Osteoblast (primary cell): ENCODE data around the gene MED26. TPM values are rescaled to one million over a fixed set of nuclear protein-coding genes. Genes with fewer than 3 reads are reported as not detected.

Source experiments
- DNase-seq: peaks from one replicate; pipeline ENCODE4 v3.0.0; 2011; ENCODE audit warnings: low spot score, mixed read lengths; ENCODE audit not compliant: insufficient read length; ENCODE audit errors: missing footprints
- H2AFZ ChIP-seq: 2 replicates; pipeline ENCODE4 v1.6.0; 2011; ENCODE audit warnings: mild to moderate bottlenecking, low read length
- H3K27ac ChIP-seq: 2 replicates; pipeline ENCODE4 v1.5.1; 2011; ENCODE audit warnings: mild to moderate bottlenecking, low read depth, low read length, moderate library complexity
- H3K27me3 ChIP-seq: 2 replicates; pipeline ENCODE4 v1.6.0; 2012; ENCODE audit warnings: mild to moderate bottlenecking, control low read depth, inconsistent platforms, low read length, moderate library complexity; ENCODE audit not compliant: insufficient read depth
- H3K36me3 ChIP-seq: 2 replicates; pipeline ENCODE4 v1.5.1; 2011; ENCODE audit warnings: mild to moderate bottlenecking, low read length, control low read depth, moderate library complexity; ENCODE audit not compliant: insufficient read depth
- H3K4me1 ChIP-seq: 2 replicates; pipeline ENCODE4 v1.5.1; 2011; ENCODE audit warnings: mild to moderate bottlenecking, low read length, control low read depth, moderate library complexity; ENCODE audit not compliant: insufficient read depth
- H3K4me2 ChIP-seq: 2 replicates; pipeline ENCODE4 v1.6.0; 2011; ENCODE audit warnings: mild to moderate bottlenecking, low read length; ENCODE audit not compliant: insufficient read depth
- H3K4me3 ChIP-seq: fragments of 200-600 bp; sonication (generic); 3 replicates; pipeline ENCODE4 v1.5.1; 2012; ENCODE audit warnings: mild to moderate bottlenecking, low read length, inconsistent platforms; ENCODE audit not compliant: insufficient read depth
- H3K79me2 ChIP-seq: 2 replicates; pipeline ENCODE4 v1.6.0; 2012; ENCODE audit warnings: mild to moderate bottlenecking, low read length, control low read depth, inconsistent platforms; ENCODE audit not compliant: insufficient read depth
- H3K9me3 ChIP-seq: 2 replicates; pipeline ENCODE4 v1.5.1; 2011; ENCODE audit warnings: low read depth, low read length, control low read depth
- H4K20me1 ChIP-seq: 2 replicates; pipeline ENCODE4 v1.6.0; 2012; ENCODE audit warnings: mild to moderate bottlenecking, low read length, control low read depth; ENCODE audit not compliant: insufficient read depth
- total RNA-seq: library from RNA; depleted of rRNA; stranded (reverse); fragments of >200 nt; gene quantifications from 2 replicates; pipeline ENCODE4 v1.2.3, GENCODE V29; 2012
- TF ChIP-seq, protein P1 (sequence below): IDR thresholded peaks from 2 replicates; pipeline ENCODE4 v1.5.1; 2011; ENCODE audit warnings: mild to moderate bottlenecking, low read depth, low read length, moderate library complexity; ENCODE audit errors: extremely low read depth

Gene MED26
- total RNA-seq, 1 donor, result 5.8 TPM

DNA sequence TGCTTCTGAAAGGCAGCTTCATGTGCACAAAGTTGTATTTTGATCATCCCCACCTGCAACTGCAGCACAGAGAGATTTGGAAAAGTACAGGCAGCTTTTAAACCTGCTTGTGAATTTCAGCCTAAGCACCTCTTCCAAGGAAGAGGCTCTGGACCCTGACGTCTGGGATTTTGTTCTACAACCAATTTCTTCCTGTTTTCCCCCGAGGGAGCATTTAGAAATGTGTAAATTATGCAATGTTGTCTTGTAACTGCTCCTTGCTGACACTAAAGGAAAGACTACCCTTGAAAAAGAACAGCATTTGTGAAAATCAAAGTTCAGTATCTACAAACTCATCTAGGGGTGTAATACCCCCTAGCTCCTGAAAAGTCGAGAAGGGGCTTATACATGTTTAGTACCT lies 15.4 kb downstream of the MED26 start:
- Histone ChIP-seq H3K4me1 (peaks cover 15% of the 10 kb centered on the region), H3K9me3 (no peaks in the 10 kb centered on the region), H4K20me1 (peaks cover 86% of the 10 kb centered on the region), H2AFZ (no peak overlapping the region), H3K4me3 (no peak overlapping the region), H3K36me3 (no peaks in the 10 kb centered on the region), H3K79me2 (peaks cover 98% of the 10 kb centered on the region), H3K27me3 (no peaks in the 10 kb centered on the region), H3K4me2 (no peak overlapping the region), H3K27ac (no peak overlapping the region)
- DNase-seq, result peak; percentile 48
- TF ChIP-seq, protein P1, sequence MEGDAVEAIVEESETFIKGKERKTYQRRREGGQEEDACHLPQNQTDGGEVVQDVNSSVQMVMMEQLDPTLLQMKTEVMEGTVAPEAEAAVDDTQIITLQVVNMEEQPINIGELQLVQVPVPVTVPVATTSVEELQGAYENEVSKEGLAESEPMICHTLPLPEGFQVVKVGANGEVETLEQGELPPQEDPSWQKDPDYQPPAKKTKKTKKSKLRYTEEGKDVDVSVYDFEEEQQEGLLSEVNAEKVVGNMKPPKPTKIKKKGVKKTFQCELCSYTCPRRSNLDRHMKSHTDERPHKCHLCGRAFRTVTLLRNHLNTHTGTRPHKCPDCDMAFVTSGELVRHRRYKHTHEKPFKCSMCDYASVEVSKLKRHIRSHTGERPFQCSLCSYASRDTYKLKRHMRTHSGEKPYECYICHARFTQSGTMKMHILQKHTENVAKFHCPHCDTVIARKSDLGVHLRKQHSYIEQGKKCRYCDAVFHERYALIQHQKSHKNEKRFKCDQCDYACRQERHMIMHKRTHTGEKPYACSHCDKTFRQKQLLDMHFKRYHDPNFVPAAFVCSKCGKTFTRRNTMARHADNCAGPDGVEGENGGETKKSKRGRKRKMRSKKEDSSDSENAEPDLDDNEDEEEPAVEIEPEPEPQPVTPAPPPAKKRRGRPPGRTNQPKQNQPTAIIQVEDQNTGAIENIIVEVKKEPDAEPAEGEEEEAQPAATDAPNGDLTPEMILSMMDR, result no peak

DNA sequence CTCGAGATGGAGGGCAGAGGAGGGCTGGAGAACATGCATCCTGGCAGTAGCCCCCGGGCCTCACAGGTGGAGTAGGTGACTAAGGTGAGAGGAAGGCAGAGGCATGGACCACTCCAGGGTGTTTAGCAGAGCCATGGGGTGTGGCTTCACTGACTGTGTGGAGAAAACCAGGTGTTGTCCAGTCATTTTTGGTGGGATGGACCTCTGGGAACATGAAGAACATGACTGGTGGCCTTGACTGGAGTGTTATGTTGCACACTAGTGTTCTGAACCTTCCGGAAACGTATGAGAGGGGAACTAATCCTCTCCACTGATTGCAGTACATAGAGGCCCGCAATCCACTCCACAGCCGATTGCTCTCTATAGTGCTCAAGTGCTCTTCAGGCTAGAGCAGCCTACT lies 16.9 kb downstream of the MED26 start:
- Histone ChIP-seq H2AFZ (no peak overlapping the region), H3K27ac (no peak overlapping the region), H4K20me1 (peaks cover 83% of the 10 kb centered on the region), H3K4me3 (no peak overlapping the region), H3K9me3 (no peaks in the 10 kb centered on the region), H3K79me2 (peaks cover 96% of the 10 kb centered on the region), H3K4me1 (peaks cover 18% of the 10 kb centered on the region), H3K36me3 (no peaks in the 10 kb centered on the region), H3K4me2 (no peak overlapping the region), H3K27me3 (no peaks in the 10 kb centered on the region)
- no peak for DNase-seq
- TF ChIP-seq, protein P1, result no peak

DNA sequence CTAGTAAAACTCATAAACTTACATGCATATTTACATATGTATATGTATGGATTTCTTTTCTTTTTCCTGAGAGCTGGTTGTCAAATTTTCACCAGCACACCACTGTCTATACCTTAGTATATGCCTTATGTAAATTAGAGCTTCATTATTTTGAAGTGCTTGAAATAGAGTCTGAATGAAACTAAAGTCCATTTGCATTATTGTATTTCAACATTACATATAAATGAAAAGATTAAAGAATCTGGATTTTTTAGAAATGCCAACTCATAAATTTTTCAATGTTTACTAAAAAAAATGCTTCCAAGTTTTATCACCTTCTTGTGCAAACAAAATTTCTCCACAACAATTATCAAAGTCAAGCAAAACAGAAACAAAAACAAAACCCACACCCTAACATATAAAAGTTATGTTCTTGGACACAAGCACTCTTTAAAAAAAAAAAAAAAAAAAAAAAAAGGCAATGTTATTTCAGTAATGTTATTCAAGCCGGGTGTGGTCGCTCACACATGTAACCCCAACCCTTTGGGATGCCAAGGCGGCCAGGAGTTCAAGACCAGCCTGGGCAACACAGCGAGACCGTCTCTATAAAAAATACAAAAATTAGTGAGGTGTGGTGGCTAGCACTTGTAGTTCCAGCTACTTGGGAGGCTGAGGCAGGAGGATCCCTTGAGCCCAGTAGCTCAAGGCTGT lies 18.3 kb downstream of the MED26 start:
- Histone ChIP-seq H4K20me1 (peaks cover 85% of the 10 kb centered on the region), H3K4me3 (no peak overlapping the region), H3K27ac (no peak overlapping the region), H3K36me3 (no peaks in the 10 kb centered on the region), H3K27me3 (no peaks in the 10 kb centered on the region), H3K4me1 (peaks cover 21% of the 10 kb centered on the region), H2AFZ (no peak overlapping the region), H3K9me3 (no peaks in the 10 kb centered on the region), H3K79me2 (peaks cover 96% of the 10 kb centered on the region), H3K4me2 (no peak overlapping the region)
- TF ChIP-seq, protein P1, result no peak
- DNase-seq, result no peak

DNA sequence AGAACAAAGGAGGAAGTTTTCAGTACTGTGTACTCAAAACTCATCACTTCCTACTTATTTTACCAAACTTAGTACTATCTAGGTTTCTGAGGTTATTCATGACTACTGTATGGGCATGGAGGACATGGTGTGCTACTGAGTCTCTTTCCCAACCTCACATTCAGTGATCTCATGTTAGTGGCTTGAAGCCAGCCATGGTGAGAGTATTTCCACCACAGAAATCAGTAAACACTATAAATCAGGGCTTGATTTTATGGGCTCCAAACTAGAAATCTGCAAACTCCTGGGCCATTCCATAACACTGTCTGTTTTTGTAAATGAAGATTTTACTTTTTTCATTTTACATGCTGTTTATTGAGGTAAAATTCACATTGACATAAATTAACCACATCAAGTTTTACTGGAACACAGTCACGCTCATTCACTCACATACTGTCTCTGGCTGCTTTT lies 19.7 kb downstream of the MED26 start:
- TF ChIP-seq, protein P1, result no peak
- H3K9me3 ChIP-seq, result no peaks in the 10 kb centered on the region
- H3K4me1 ChIP-seq, result peaks cover 21% of the 10 kb centered on the region
- no peak overlapping the region for H3K4me2 ChIP-seq
- H3K27me3 ChIP-seq, result no peaks in the 10 kb centered on the region
- H3K4me3 ChIP-seq, result no peak overlapping the region
- H2AFZ ChIP-seq, result no peak overlapping the region
- H4K20me1 ChIP-seq, result peaks cover 86% of the 10 kb centered on the region
- DNase-seq, result peak; percentile 92
- H3K36me3 ChIP-seq, result no peaks in the 10 kb centered on the region
- peaks cover 96% of the 10 kb centered on the region for H3K79me2 ChIP-seq
- peak overlapping the region; percentile 54 for H3K27ac ChIP-seq
